Ecto neural progenitor cell (in vitro differentiated cells): ENCODE data around the gene PFKFB2.

Experiments used
- DNase-seq: peaks from one replicate; pipeline ENCODE4 v3.0.0-alpha.2; 2018; ENCODE audit warnings: low spot score

PFKFB2 gene

GRCh38 chr1:207052911-207053769 is at the start of gene PFKFB2:
TSS of gene PFKFB2 (plus strand) at chr1:207053275. CDS start at chr1:207054718, 1,443 bp downstream.
- peak; percentile 98 for DNase-seq

- peak; percentile 70 for DNase-seq
Measured at GRCh38 chr1:207004931-207005830, 47.9 kb upstream of the PFKFB2 start.

- no peak for DNase-seq
Measured at GRCh38 chr1:207006083-207006482, 47.0 kb upstream of the PFKFB2 start.

- no peak for DNase-seq
Measured at GRCh38 chr1:207006914-207007313, 46.2 kb upstream of the PFKFB2 start.

GRCh38 chr1:207007352-207008033 is 45.6 kb upstream of the PFKFB2 start:
- no peak for DNase-seq

- DNase-seq: no peak
Measured at GRCh38 chr1:207009182-207009850, 43.8 kb upstream of the PFKFB2 start.

- no peak for DNase-seq
Measured at GRCh38 chr1:207009945-207010344, 43.1 kb upstream of the PFKFB2 start.

GRCh38 chr1:207010726-207011125 is 42.3 kb upstream of the PFKFB2 start:
- no peak for DNase-seq

- DNase-seq: no peak
Measured at GRCh38 chr1:207013321-207014085, 39.6 kb upstream of the PFKFB2 start.

GRCh38 chr1:207014728-207015127 is 38.3 kb upstream of the PFKFB2 start:
- no peak for DNase-seq

- no peak for DNase-seq
Measured at GRCh38 chr1:207015791-207016190, 37.3 kb upstream of the PFKFB2 start.

GRCh38 chr1:207017615-207018559 is 35.2 kb upstream of the PFKFB2 start:
- DNase-seq: no peak

GRCh38 chr1:207018707-207019106 is 34.4 kb upstream of the PFKFB2 start:
- no peak for DNase-seq

GRCh38 chr1:207019161-207019560 is 33.9 kb upstream of the PFKFB2 start:
- DNase-seq: no peak

GRCh38 chr1:207019661-207020060 is 33.4 kb upstream of the PFKFB2 start:
- no peak for DNase-seq

- no peak for DNase-seq
Measured at GRCh38 chr1:207020065-207020708, 32.9 kb upstream of the PFKFB2 start.

GRCh38 chr1:207020709-207021107 is 32.4 kb upstream of the PFKFB2 start:
- DNase-seq: no peak

- no peak for DNase-seq
Measured at GRCh38 chr1:207021139-207021861, 31.8 kb upstream of the PFKFB2 start.
